HL-60 (cell line): ENCODE data around the gene SHISA6.

Experiments
- DNase-seq, 2 experiments: peaks; one replicate each; pipeline ENCODE4 v3.0.0-alpha.2; 2010 to 2020; ENCODE audit warnings: low read depth in 1 of 2, low spot score in 1 of 2
- H3K27ac ChIP-seq: fragments of 250-450 bp; sonication (Bioruptor Pico); replicated peaks from 2 replicates; pipeline ENCODE4 v1.5.1; 2020; ENCODE audit warnings: mild to moderate bottlenecking, moderate library complexity
- H3K27me3 ChIP-seq: fragments of 250-450 bp; sonication (Bioruptor Pico); 2 replicates; pipeline ENCODE4 v1.5.1; 2021; ENCODE audit warnings: mild to moderate bottlenecking, moderate library complexity; ENCODE audit not compliant: insufficient read depth, poor library complexity, severe bottlenecking
- H3K4me3 ChIP-seq: replicated peaks from 2 replicates; pipeline ENCODE4 v1.5.1; 2011; ENCODE audit warnings: mild to moderate bottlenecking, control low read depth, low read length; ENCODE audit not compliant: insufficient read depth
- CTCF ChIP-seq: IDR thresholded peaks from one replicate; pipeline ENCODE4 v1.5.1; 2011; ENCODE audit warnings: low read length, control low read depth, inconsistent platforms; ENCODE audit not compliant: insufficient read depth
- GABPA ChIP-seq: IDR thresholded peaks from 2 replicates; pipeline ENCODE4 v1.6.1; 2012; ENCODE audit warnings: low read depth
- POLR2AphosphoS5 ChIP-seq: IDR thresholded peaks from 2 replicates; pipeline ENCODE4 v1.6.1; 2012; ENCODE audit warnings: low read depth
- REST ChIP-seq: IDR thresholded peaks from 2 replicates; pipeline ENCODE4 v1.6.1; 2012; ENCODE audit warnings: low read depth; ENCODE audit not compliant: insufficient replicate concordance
- SPI1 ChIP-seq: IDR thresholded peaks from 2 replicates; pipeline ENCODE4 v1.6.1; 2012; ENCODE audit warnings: low read depth, mild to moderate bottlenecking, borderline replicate concordance

SHISA6 gene

DNA sequence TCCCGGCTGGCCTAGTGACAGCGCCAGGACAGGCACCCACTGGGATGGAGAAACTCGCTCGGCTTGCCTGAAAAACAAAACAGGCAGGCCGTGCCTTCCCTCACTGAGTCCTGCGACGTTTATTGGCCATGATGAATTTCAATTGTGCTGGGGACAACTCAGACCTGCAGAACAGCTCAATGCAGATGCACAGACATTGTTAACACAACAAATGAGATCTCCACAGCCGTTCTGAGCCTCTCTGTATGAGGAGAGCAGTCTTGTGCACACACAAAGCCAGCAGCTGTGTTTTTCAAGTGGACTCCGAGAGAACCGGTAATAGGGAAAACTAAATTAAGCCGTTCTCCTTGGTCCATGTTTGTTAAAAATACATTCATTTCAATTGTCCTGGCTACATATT, 15.9 kb downstream of the SHISA6 start:
- Histone ChIP-seq H3K27ac (no peak overlapping the region), H3K27me3 (no peaks in the 10 kb centered on the region), H3K4me3 (no peak overlapping the region)
- no peak for TF ChIP-seq SPI1
- TF ChIP-seq POLR2AphosphoS5 = no peak
- no peak for TF ChIP-seq REST
- no peak for TF ChIP-seq GABPA
- no peak for TF ChIP-seq CTCF
- no peak for DNase-seq

- H3K4me3 ChIP-seq = no peak overlapping the region
- no peak for DNase-seq
- no peaks in the 10 kb centered on the region for H3K27me3 ChIP-seq
- H3K27ac ChIP-seq = no peak overlapping the region
- TF ChIP-seq GABPA = no peak
- no peak for TF ChIP-seq SPI1
- no peak for TF ChIP-seq POLR2AphosphoS5
- no peak for TF ChIP-seq REST
- no peak for TF ChIP-seq CTCF
Measured at GRCh38 chr17:11264183-11264871, 23.3 kb downstream of the SHISA6 start.

DNA sequence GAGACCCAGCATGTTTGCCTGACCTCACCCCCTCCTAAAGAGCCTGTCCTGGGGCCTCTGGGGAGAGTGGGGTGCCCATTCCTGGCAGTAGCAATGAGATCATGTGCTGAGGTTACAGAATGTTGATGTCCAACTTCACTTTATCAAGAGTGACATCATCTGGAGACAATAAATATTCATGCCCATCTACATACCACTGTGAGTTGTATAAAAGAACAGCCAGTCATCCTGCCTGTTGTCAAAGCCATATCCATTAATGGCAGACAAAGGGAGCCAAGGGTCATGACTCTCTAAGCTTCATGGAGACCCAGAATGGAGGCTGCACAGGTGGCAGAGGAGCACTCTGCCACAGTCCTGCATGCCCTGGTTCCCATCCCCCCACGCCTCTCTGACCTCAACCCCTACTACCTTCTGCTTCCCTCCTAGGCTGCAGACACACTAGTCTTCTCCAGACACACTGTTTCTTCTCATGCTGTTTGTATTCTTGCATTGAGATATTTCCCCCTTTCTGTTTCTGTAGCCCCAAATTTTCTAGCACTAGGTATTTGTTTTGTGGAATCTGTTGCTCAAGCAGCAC, 27.1 kb downstream of the SHISA6 start:
- Histone ChIP-seq H3K4me3 (no peak overlapping the region), H3K27ac (no peak overlapping the region), H3K27me3 (no peaks in the 10 kb centered on the region)
- no peak for TF ChIP-seq GABPA
- no peak for TF ChIP-seq REST
- TF ChIP-seq POLR2AphosphoS5 = no peak
- TF ChIP-seq CTCF = no peak
- no peak for TF ChIP-seq SPI1
- no peak for DNase-seq
